NK-92 (cell line): Measurements from ENCODE around the gene SAP30BP.

Source experiments
- DNase-seq: peaks from one replicate; lab custom pipeline; 2025; ENCODE audit not compliant: unreplicated experiment; lab: John Stamatoyannopoulos, UW

Gene SAP30BP

GRCh38 chr17:75755990-75756389 is 88.9 kb downstream of the SAP30BP start:
- DNase-seq: no peak

- no peak for DNase-seq
Measured at GRCh38 chr17:75756451-75757085, 89.4 kb downstream of the SAP30BP start.

- no peak for DNase-seq
Measured at GRCh38 chr17:75757086-75757681, 90.0 kb downstream of the SAP30BP start.
